Lung (tissue), 12 donors: ENCODE results near the gene DGKQ. TPM values are rescaled to one million over a fixed set of nuclear protein-coding genes. Genes with fewer than 3 reads are reported as not detected.

Source experiments
- ATAC-seq: fragments of 200-7000 bp; cut with Tn5 transposase; one replicate; pipeline ENCODE4 v1.9.1; 2020; ENCODE audit warnings: moderate number of reproducible peaks; ENCODE audit not compliant: insufficient read depth, low FRiP score
- DNase-seq, 3 donors: peaks; one replicate each; pipeline ENCODE4 v3.0.0-alpha.2; 2013 to 2017
- H3K27ac ChIP-seq, 2 donors: one replicate each; pipeline ENCODE4 v1.5.1; 2013; ENCODE audit warnings: mild to moderate bottlenecking in 2 of 2, moderate library complexity in 2 of 2, control low read depth in 1 of 2, inconsistent platforms in 1 of 2, low read depth in 1 of 2, low read length in 1 of 2
- H3K27me3 ChIP-seq, 3 donors: one replicate each; pipeline ENCODE4 v1.5.1; 2013; ENCODE audit warnings: low read length in 2 of 3; ENCODE audit not compliant: control insufficient read depth in 3 of 3, insufficient read depth in 3 of 3
- H3K36me3 ChIP-seq, 4 donors: one replicate each; pipeline ENCODE4 v1.5.1; 2013; ENCODE audit warnings: low read length in 4 of 4, mild to moderate bottlenecking in 1 of 4, moderate library complexity in 1 of 4; ENCODE audit not compliant: control insufficient read depth in 4 of 4, insufficient read depth in 4 of 4
- H3K4me1 ChIP-seq, 5 donors: one replicate each; pipeline ENCODE4 v1.5.1; 2013; ENCODE audit warnings: low read length in 5 of 5, mild to moderate bottlenecking in 2 of 5, moderate library complexity in 1 of 5; ENCODE audit not compliant: control insufficient read depth in 5 of 5, insufficient read depth in 5 of 5
- H3K4me3 ChIP-seq: one replicate; pipeline ENCODE4 v1.5.1; 2013; ENCODE audit warnings: mild to moderate bottlenecking, control low read depth, moderate library complexity
- H3K9ac ChIP-seq, 2 donors: one replicate each; pipeline ENCODE4 v1.5.1; 2013; ENCODE audit warnings: low read length in 2 of 2, control low read depth in 1 of 2; ENCODE audit not compliant: insufficient read depth in 1 of 2
- H3K9me3 ChIP-seq, 4 donors: one replicate each; pipeline ENCODE4 v1.5.1; 2013; ENCODE audit warnings: low read length in 3 of 4, mild to moderate bottlenecking in 1 of 4, moderate library complexity in 1 of 4; ENCODE audit not compliant: control insufficient read depth in 4 of 4, insufficient read depth in 3 of 4
- WGBS, 2 donors: extraction: QIAGEN DNeasy Blood & Tissue Kit; methylation state at CpG; one replicate each; pipeline ENCODE4 v1.1.7; 2013; 5-methylcytosine and 5-hydroxymethylcytosine counted together
- polyA plus RNA-seq, 2 donors: library from polyadenylated mRNA; stranded (reverse); fragments of 200-250 nt; gene quantifications; one replicate each; pipeline ENCODE4 v1.2.1, GENCODE V29; 2013
- total RNA-seq, 2 donors: library from RNA; depleted of rRNA in 1 of 2; stranded (reverse); fragments of >200 nt in 1 of 2; gene quantifications; one replicate each; pipeline ENCODE4 v1.2.1, GENCODE V29; 2014 to 2021
- TF ChIP-seq, protein P1 (sequence below): IDR thresholded peaks from 2 replicates; pipeline ENCODE4 v1.5.1; 2012; ENCODE audit warnings: mild to moderate bottlenecking; ENCODE audit errors: control extremely low read depth, extremely low read depth
- donor health status: control.
- donor health status: control.
- donor health status: Bipolar disorder and iron deficiency.
- donor health status: healthy.
- donor health status: DM: yes; HTN: yes; CAD: no.

The DGKQ gene
- total and polyA plus RNA-seq, 4 donors, result 5.9 to 19.1 (median 8.4) TPM

DNA sequence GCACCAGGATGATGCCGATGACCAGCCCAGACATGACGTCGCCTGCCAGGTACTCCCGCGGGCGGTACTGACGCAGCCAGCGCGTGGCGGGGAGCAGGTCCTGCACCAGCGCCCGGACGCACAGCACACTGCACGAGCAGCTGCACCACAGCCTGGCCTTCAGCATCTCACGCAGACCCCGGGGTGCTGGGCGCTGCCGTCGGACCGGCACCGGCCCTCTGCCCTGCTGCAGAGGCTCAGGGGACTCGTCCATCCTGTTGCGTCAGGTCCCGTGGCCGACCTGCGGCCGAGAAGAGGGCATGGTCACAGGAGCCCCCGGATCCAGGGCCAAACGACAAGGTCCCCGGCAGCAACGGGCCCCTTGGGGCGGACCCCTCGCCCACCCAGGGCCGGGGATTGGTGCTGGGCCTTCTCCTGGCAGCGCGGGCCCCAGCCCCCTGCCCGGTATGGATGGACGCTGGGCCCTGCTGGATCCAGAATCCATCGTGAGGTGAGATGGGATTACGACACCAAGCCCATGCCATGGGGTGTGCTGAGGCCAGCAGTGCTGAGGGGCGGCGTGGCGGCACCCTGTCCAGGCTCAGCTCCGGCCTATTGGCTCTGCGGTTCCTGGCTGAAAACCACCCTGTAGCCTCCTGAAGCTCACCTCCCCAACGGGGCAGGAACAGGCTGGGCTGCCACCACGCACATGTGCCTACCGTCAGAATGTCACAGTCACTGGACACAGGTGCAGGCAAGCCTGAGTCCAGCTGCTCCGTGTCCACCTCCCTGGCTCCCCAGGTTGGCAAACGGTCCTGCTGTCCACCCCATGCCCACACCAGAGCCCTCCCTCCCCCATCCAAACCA, 18.3 kb upstream of the DGKQ start:
- Histone ChIP-seq H3K36me3 (peaks cover 0 to 16% (median 0%) of the 10 kb centered on the region in 4 donors), H3K27me3 (peaks cover 0 to 4% (median 4%) of the 10 kb centered on the region in 3 donors), H3K9ac (no peak overlapping the region), H3K27ac (peak overlapping the region in 1 of 2 donors; percentile 85), H3K9me3 (no peaks in the 10 kb centered on the region), H3K4me3 (no peak overlapping the region), H3K4me1 (peaks cover 0 to 12% (median 4%) of the 10 kb centered on the region in 5 donors)
- 95 to 96% methylated on average over 49 to 50 of the region's 50 CpGs for WGBS, 2 donors
- DNase-seq (no peak), ATAC-seq (no peak)
- TF ChIP-seq, protein P1, sequence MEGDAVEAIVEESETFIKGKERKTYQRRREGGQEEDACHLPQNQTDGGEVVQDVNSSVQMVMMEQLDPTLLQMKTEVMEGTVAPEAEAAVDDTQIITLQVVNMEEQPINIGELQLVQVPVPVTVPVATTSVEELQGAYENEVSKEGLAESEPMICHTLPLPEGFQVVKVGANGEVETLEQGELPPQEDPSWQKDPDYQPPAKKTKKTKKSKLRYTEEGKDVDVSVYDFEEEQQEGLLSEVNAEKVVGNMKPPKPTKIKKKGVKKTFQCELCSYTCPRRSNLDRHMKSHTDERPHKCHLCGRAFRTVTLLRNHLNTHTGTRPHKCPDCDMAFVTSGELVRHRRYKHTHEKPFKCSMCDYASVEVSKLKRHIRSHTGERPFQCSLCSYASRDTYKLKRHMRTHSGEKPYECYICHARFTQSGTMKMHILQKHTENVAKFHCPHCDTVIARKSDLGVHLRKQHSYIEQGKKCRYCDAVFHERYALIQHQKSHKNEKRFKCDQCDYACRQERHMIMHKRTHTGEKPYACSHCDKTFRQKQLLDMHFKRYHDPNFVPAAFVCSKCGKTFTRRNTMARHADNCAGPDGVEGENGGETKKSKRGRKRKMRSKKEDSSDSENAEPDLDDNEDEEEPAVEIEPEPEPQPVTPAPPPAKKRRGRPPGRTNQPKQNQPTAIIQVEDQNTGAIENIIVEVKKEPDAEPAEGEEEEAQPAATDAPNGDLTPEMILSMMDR, result no peak

DNA sequence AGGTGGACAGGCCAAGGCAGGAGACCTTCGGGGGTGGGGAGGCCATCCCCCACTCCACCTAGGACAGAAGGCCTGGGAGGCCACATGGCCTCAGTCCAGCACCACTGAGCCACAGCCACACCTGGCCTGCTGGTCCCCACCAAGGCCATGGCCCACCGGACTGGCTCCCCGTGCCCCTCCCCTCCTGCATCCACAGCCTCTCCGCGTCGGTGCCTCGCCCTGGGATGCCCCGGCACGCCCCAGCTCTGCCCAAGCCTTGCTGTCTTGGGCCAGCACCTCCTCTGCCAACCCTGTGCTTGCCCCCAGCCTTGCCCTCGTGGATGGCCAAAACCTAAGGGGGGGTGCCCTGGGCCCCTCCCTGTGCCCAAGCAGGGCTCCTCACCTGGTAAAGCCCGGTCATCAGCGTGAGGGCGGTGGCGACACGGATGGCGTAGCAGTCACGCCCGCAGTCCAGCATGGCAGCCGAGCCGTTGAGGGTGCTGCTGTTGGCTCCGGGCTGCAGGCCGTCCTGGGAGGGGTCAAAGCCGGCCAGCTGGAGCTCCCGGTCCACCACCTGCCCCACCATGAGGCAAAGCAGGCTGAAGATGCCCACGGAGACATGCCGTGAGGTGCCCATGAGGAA, 17.5 kb upstream of the DGKQ start:
- H3K9ac ChIP-seq, result no peak overlapping the region
- 96% methylated on average over 26 of the region's 26 CpGs for WGBS, 2 donors
- H3K9me3 ChIP-seq, result no peaks in the 10 kb centered on the region
- no peak overlapping the region for H3K4me3 ChIP-seq
- H3K27ac ChIP-seq, result no peak overlapping the region
- DNase-seq (no peak), ATAC-seq (no peak)
- TF ChIP-seq, protein P1, result no peak
- H3K36me3 ChIP-seq, result peaks cover 0 to 16% (median 0%) of the 10 kb centered on the region in 4 donors
- no peaks in the 10 kb centered on the region for H3K27me3 ChIP-seq
- peaks cover 0 to 19% (median 8%) of the 10 kb centered on the region in 5 donors for H3K4me1 ChIP-seq

DNA sequence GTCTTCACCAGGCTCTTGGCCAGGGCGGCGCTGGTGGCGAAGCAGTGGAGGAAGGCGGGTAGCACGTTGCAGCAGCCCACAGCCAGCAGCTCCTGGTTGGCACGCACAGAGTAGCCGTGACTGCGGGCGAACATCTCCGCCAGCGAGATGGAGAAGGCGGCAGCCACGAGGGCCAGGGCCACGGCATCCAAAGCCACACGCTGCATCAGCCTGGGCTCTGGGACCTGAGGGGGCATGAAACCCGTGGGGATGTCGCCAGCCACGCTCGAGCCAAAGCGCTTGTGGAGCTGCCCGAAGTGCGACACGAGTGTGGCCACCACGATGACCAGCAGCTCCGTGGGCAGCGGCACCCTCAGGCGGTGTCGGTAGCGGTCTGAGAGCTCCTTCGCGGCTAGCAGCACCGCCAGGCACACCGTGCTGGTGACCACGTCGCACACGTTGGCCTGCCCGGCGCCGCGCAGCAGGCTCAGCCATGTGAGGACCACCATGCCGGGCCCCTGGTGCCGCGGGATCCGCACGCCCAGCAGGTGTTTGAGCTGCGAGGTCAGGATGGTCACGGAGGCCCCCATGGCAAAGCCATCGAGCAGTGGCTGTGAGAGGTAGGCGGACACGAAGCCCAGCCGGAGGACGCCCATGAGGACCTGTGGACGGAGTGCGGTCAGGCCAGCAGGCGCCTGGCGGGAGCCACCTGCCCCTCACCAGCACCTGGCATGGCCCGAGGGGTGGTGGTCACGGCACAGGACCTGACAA, 16.5 kb upstream of the DGKQ start:
- Histone ChIP-seq H3K27me3 (no peaks in the 10 kb centered on the region), H3K36me3 (peaks cover 0 to 16% (median 0%) of the 10 kb centered on the region in 4 donors), H3K4me1 (peaks cover 0 to 26% (median 11%) of the 10 kb centered on the region in 5 donors), H3K4me3 (no peak overlapping the region), H3K9me3 (no peaks in the 10 kb centered on the region), H3K27ac (no peak overlapping the region), H3K9ac (no peak overlapping the region)
- DNase-seq (no peak), ATAC-seq (no peak)
- 96 to 97% methylated on average over 58 of the region's 58 CpGs for WGBS, 2 donors
- TF ChIP-seq, protein P1, result no peak
